C1 segment of cervical spinal cord (tissue), 14 donors: ENCODE data around the gene KIFC3.
A peak's percentile ranks its signal among the peaks of the same experiment; 100 is the strongest.
"Not testable (repeated sequence)": the region's sequence is repeated elsewhere in the genome, so short reads cannot be mapped to it uniquely, and the experiment has no call there.

Experiments used
- DNase-seq, 14 donors: peaks; one replicate each; lab custom pipeline; 2025; lab: John Stamatoyannopoulos, UW

KIFC3 gene

DNA sequence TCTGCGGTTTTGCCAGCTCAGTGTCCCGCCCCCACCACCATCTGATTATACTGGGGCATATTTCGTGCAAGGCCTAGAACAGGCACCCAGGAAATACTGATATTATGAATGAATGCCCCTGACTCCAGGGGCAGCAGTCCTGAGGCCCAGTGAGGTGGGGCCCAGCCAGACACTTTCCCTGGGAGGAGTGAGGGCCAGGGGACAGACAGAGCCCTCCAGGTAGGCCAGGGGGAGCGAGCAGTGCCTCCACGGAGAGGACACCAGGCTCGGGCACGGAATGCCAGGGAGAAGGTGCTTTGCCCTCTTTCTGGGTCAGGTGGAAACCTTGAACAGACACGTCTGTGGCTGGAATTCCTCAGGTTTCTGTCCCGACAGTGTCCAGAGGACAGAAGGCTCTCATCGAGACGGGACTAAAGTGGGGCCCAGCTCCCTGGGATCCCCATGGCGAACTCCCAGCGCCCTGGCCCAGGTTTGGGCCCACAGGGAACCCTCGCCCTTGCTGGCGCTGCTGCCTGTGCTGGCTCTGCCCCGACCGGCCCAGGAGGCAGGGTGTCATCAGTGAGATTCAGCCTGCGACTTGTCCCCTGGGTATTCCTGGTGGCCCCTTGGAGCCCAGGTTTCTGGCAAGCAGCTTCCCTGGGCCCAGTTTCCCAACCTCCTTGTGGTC, 62.4 kb downstream of the KIFC3 start:
- DNase-seq: no peak

DNA sequence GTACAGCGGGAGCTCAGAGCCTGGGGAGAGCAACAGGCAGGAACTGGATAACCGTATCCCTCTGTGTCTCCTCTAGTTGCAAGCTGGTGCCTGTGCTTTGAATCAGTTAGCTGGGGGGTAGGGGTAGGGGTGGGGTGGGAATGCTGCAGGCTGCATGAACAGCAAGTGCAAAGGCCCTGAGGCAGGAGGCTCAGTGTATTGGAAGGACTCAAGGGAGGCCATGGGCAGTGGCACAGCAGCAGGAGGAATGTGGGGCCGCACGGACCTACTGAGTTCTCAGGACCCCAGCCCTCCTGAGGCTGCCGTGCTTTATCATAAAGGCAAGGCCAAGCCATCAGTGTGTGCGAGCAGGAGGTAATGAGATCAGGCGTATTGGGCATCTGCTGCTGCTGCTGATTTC, 63.4 kb downstream of the KIFC3 start:
- DNase-seq: no peak

DNA sequence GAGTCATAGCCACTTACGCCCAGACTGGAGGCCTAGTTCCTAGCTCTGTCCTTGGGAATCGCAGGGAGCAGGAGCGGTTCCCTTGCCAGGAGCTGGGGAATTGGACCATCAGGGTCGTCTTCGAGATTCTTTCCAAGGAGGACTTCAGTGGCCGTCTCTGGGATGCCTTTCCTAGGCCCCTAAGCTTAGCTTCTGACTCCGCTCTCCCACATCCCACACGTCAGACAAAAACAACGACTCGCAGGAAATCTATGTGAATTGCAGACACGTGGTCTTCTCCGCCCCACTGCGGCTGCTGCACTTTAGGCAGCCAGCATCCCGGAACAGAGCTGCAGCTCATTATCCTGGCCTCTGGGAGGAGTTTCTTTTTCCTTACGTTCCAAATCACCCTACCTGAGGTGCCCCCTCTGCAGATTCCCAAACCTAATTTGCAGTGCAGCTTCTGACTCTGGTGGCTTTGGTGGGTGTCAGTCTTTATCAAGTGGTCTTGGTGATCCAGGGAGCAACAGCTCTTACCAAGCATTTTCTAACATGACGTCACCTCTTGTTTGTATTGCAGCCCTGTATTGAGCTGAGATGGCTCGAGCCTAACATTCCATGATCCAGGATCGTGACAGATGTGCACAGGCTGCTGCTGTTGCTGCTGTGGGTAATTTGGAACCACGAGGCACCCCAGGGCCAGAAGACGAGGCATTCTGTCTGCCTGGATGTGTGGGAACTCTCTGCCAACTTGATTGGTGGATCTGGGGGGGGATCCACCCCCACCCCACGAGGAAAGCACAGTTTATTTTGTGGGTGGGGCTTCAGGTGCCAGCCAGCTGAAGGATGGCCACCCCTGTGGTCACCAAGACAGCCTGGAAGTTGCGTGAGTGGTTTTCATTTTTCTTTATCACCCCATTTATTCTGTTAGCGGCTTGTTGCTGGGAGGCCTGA, 65.6 kb downstream of the KIFC3 start:
- DNase-seq: peak in 4 of 14 donors; percentile 9 to 33 (median 17)

DNA sequence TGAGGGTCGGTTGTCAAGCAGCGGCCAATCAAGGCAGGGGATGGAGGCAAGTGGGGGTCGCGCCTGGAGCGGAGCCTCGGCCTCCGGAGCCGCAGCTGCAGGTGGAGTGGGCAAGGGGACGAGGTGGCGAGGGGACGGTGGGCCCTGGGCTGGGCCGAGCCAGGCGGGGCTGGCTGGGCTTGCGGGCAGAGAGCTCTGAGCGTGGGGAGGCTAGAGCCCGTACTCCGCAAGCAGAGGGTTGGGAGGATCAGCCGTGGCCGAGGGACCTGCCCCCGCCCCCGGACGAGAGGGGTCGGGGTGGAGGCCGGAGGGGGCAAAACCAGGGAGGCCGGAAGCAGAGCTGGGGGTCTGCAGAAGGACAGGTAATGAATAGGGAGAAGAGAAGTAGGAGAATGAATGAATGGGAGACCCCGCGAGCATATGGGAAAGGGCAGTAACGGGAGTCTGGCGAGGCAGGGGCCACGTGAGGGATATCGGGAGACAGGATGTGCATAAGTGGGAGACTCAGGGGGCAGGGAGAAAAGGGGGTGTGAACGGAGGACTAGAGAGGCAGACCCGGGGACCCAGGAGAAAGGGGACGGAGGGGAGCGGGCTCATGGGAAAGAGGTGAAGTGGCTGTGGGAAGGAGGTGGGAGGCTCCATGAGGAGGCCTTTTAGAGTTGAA, 66.4 kb downstream of the KIFC3 start, which contains the start of gene KATNB1:
KATNB1 (plus strand) TSS at position 16 of the 664 bp plus-strand sequence. CDS start 1,474 bp downstream, outside the sequence.
- DNase-seq: no peak

DNA sequence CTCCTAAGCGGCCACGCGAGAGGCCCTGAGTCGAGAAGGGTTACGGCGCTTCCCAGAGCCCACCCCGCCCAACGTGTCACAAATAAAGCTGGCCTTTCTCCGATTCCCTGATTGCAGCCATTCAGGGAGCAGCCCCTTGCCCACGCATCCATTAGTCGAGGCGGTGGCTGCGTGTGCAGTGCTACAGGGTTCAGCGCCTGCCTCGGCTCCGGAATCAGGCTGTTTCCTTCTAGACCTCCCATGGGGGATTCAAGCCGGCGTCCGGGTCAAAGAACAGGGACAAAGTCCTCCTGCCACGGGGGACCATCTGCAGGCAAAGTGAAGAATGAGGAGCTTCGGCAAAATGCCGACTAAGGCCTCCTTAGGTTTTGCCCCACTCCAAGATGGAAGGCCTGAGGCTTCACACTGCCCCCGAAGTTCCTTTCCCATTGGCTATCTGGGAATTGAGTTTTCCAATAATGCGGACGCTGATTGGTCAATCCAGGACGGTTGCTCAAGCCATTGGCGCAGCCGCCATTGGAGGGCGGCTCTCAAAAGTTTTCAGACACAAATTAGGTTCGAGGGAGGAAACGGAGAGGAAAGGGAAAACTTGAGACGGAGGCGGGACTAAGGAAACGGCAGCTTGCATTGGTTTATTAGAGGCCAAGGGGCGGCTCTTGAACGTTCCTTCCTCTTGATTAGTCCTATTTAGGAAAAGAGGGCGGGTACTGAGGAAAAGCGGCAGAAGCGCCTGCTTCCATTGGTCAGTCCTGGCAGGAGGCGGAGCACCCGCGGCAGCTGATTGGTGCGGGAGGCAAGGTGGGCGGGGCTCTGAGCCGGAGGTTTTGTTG, 67.2 kb downstream of the KIFC3 start:
- peak; percentile 90 to 100 (median 99) for DNase-seq

DNA sequence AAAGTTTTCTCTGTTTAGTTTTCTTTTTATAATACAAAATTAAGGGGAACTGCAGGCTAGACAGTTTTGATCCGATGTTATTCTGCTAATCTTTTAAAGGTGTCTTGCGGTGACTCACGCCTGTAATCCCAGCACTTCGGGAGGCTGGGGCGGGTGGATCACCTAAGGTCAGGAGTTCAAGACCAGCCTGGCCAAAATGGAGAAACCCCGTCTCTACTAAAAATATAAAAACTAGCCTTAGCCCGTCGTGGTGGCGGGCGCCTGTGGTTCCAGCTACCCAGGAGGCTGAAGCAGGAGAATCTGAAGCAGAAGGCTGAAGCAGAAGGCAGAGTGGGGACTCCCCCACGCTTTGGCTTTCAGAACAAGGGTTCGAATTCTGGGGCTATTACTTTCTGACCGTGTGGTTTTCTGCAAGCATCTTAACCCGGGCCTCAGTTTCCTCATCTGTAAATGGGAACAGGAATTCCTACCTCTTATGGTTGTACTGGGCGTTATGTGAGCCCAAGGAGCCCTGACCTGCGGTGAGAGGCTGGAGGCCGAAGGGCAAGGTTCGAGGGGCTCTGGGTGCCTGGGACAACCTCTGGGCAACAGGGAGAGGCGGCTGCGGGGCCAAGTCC, 67.9 kb downstream of the KIFC3 start:
- no peak for DNase-seq

DNA sequence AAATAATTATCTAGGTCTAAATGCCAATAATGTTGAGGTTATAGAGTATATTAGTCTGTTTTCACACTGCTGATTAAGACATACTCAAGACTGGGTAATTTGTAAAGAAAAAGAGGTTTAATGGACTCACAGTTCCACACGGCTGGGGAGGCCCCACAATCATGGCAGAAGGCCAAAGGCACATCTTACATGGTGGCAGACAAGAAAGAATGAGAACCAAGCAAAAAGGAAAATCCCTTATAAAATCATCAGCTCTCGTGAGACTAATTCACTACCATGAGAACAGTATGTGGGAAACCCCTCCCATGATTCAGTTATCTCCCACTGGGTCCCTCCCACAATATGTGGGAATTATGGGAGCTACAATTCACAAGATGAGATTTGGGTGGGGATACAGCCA, 69.6 kb downstream of the KIFC3 start:
- DNase-seq: no peak

DNA sequence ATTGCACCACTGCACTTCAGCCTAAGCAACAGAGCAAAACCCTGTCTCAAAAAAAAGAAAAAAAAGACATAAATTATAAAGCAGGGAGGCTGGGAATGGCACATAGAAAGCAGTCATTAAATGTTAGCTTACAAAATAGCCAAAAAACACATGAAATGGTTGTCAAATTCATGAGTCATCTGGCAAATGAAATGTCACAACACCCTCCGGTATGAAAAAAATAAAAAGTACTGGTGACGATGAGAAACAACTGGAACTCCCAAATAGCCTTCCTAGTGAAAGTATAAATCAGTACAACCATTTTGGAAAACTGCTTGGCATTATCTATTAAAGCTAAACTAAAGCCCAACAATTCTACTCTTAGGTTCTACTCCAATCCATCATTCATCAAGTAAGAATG, 70.3 kb downstream of the KIFC3 start:
- DNase-seq: no peak

DNA sequence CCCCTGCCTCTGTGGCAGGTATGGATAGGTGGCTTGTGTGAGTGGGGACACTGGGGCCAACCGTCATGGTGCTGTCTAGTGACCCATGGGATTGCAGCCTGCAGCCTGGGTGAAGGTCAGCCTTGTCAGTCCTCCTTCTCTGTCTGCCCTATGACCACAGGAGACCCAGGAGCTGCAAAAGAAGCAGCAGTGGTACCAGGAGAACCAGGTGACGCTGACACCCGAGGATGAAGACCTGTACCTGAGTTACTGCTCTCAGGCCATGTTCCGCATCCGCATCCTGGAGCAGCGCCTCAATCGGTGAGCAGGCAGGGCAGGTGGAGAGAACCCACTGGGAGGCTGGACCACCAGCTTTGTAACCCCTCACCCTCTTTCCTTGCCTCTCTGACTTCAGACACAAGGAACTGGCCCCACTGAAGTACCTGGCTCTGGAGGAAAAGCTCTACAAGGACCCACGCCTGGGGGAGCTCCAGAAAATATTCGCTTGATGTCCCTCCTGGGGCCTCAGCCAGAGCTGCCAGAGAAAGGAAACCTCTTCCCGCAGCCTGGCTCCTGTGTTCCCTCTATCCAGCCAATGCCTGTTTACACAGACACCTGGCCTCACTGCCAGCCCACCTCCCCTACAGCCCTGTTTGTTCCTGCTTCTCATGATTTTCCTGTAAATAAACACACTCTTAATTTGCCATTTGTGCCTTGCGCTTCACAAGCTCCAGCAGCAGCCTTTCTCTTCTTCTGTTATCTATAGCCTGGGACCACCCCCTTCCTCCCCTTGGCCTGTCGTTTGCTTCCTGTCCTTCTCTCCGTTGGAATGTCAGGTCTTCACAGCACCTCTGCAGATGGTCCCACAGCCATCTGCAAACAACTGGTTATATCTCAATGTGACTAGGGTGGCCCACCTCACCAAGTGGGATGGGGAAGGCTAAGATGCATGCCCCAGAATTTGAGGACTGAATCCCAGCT, 71.2 kb downstream of the KIFC3 start:
- no peak for DNase-seq

DNA sequence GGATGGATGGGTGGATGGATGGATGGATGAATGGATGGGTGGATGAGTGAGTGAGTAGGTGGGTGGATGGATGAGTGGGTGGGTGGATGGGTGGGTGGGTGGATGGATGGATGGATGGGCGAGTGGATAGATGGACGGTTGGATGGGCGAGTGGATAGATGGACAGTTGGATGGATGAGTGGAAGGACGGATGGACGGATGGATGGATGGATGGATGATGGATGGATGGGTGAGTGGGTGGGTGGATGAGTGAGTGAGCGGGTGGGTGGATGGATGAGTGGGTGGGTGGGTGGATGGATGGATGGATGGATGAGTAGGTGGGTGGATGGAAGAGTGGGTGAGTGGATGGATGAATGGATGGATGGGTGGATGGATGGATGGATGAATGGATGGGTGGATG, 72.4 kb downstream of the KIFC3 start:
- DNase-seq: not testable (repeated sequence)

DNA sequence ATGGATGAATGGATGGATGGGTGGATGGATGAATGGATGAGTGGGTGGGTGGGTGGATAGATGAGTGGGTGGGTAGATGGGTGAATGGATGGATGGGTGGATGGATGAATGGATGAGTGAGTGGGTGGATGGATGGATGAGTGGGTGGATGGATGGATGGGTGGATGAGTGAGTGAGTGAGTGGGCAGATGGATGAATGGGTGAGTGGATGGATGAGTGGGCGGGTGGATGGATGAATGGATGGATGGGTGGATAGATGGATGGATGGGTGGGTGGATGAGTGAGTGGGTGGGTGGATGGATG, 73.2 kb downstream of the KIFC3 start:
- no peak for DNase-seq

DNA sequence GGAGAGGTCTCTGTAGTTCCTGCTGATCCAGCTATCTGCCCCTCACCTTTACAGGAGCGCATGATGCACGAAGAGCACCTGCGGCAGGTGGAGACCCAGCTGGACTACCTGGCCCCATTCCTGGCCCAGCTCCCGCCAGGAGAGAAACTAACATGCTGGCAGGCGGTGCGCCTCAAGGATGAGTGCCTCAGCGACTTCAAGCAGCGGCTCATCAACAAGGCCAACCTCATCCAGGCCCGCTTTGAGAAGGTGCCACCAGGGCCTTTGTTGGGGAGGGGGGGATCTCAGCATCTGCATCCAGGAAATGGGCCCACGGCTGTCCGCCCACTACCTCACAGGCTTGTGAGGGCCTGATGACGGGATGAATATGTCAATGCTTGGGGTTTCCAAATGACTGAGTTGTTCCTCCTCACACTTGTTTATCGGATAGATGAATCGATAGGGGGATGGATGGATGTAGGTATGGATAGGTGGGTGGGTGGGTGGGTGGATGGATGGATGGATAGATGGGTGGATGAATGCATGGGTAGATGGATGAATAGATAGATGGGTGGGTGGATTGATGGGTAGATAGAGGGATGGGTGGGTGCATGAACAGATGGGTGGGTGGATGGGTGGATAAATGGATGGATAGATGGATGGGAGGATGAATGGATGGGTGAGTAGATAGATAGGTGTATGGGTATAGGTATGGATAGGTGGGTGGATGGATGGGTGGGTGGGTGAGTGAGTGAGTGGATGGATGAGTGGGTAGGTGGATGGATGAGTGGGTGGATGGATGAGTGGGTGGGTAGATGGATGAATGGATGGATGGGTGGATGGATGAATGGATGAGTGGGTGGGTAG, 73.7 kb downstream of the KIFC3 start:
- DNase-seq: no peak

DNA sequence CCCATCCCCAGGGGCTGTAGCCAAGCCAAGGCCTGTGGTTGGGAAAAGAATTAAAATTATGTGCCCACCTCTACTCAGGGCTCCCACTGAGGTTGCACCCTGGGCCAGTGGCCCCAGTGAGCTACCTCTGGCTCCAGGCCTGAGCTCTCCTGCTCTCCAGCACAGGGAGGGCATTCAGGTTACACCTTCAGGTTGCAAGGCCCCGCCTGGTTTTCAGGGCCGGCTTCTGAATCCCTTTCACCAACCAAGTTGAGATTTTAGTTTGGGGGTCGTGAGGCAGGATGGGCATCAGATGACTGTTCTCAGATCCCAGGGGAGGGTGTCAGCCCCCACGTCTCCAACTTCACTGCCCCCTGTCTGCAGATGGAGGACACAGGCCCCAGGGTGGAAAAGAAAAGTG, 74.7 kb downstream of the KIFC3 start:
- DNase-seq: no peak

DNA sequence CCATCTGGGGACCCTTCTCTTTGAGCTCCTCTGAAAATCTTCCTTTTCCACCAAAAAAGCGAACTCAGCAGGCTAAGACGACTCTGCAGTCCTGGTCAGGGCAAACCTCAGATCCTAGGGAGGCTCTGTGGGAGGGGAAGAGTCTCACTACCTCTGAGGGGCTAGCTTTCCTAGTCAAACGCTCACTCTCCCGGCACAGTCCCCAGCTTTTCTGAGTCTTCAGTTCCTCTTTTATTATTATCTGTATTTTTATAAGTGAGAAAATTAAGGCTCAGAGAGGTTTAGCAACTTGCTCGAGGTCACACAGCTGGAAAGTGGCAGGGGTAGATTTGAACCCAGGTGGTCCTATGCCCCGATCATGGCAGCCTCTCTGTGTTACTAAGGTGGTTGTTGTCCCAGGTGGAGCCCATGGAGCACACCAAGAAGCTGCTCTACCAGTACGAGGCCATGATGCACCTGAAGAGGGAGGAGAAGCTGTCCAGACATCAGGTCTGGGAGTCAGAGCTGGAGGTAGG, 75.8 kb downstream of the KIFC3 start:
- DNase-seq: no peak

DNA sequence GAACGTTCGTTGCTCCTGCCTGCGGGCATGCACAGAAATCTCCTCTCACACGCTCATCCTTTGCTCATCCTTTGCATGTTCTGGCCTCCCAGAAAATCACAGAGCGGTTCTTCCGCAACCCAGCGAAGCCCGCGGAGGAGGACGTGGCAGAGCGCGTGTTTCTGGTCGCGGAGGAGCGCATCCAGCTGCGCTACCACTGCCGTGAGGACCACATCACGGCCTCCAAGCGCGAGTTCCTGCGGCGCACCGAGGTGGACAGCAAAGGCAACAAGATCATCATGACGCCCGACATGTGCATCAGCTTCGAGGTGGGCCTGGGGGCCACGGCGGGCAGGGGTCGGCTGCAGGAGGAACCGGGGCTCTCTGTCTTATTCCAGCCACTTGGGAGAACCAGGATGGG, 76.3 kb downstream of the KIFC3 start:
- no peak for DNase-seq

DNA sequence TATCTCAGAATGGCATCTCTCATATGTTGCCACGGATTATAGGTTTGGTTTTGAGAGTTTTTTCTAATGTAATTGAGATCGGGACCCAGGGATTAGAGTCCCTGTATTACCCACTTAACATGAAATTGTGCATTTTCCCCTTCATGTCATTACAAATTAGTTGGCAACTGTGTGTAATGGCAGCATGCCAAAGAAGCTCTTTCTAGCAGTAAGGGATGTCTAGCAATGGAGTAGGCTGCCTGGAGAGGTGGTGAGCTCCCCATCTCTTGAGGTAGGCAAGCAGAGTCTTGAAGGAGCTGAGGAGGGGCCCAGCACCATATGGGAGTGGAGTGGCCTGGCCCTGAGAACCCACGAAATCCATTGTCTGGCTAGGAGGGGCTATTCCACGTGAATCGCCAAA, 76.7 kb downstream of the KIFC3 start:
- DNase-seq: no peak

DNA sequence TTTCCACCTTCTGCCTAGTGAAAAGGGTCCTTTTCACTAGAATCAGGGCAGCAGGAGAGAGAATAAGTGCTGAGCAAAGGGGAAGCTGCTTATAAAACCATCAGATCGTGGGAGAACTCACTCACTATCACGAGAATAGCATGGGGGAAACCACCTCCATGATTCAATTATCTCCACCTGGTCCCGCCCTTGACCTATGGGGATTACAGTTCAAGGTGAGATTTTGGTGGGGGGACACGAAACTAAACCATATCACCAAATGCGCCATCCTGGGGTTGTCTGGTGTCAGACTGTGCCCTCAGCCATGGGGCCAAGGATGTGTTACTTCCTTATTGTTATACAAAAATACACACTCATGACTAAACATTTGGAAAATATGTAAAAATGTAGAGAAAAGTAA, 77.1 kb downstream of the KIFC3 start:
- DNase-seq: no peak

DNA sequence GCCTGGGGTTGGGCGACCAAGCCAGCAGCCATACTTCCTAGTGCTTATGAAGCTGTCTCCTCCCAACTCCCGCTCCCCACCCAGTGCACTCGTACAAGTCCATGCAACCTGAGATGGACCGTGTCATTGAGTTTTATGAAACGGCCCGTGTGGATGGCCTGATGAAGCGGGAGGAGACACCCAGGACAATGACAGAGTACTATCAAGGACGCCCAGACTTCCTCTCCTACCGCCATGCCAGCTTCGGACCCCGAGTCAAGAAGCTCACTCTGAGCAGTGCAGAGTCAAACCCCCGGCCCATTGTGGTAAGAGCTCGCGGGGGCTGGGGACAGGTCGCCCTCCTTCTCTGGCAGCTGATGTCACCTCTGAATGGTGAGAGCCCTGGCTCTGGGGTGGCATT, 77.8 kb downstream of the KIFC3 start:
- no peak for DNase-seq

DNA sequence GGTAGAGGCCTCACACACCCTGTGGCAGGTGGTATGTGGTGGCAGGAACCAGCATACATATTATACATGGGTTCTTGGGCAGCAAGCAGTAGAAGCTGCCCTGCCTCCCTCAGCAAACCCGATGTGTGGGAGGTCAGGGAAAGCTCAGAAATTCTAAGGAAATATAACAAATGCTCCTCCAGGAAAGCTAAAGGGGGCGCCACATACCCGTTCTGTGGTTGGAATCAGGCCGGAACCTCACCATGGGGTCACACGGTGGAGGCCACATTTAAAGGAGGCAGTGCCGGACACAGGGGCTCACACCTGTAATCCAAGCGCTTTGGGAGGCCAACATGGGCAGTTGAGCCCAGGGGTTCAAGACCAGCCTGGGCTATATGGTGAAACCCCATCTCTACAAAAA, 79.1 kb downstream of the KIFC3 start:
- no peak for DNase-seq
